H9 (cell line): Measurements from ENCODE around the gene PRSS56. TPM values are rescaled to one million over a fixed set of nuclear protein-coding genes. Genes with fewer than 3 reads are reported as not detected.

ENCODE experiments used
- DNase-seq: peaks from one replicate; pipeline ENCODE4 v3.0.0-alpha.2; 2017
- H2AFZ ChIP-seq: one replicate; pipeline ENCODE4 v1.6.1; 2013; ENCODE audit warnings: mild to moderate bottlenecking, low read length, control low read depth, moderate library complexity
- H2AK5ac ChIP-seq: 2 replicates; pipeline ENCODE4 v1.6.1; 2013; ENCODE audit warnings: low read length, control low read depth, mixed read lengths; ENCODE audit not compliant: insufficient read length
- H2BK120ac ChIP-seq: one replicate; pipeline ENCODE4 v1.6.1; 2013; ENCODE audit warnings: low read depth, mild to moderate bottlenecking, low read length, control low read depth, inconsistent platforms; ENCODE audit not compliant: poor library complexity, severe bottlenecking
- H2BK12ac ChIP-seq: 2 replicates; pipeline ENCODE4 v1.6.1; 2013; ENCODE audit warnings: low read length, control low read depth, mixed read lengths, low read depth; ENCODE audit not compliant: insufficient read length
- H2BK15ac ChIP-seq: 2 replicates; pipeline ENCODE4 v1.6.1; 2013; ENCODE audit warnings: low read depth, low read length, control low read depth
- H2BK20ac ChIP-seq: one replicate; pipeline ENCODE4 v1.6.1; 2013; ENCODE audit warnings: low read depth, mild to moderate bottlenecking, low read length, control low read depth, inconsistent platforms; ENCODE audit not compliant: poor library complexity, severe bottlenecking
- H2BK5ac ChIP-seq: 2 replicates; pipeline ENCODE4 v1.6.1; 2013; ENCODE audit warnings: low read length, control low read depth, mixed read lengths; ENCODE audit not compliant: insufficient read length
- H3K14ac ChIP-seq: 2 replicates; pipeline ENCODE4 v1.6.1; 2013; ENCODE audit warnings: low read length, control low read depth; ENCODE audit not compliant: insufficient read depth
- H3K18ac ChIP-seq: 2 replicates; pipeline ENCODE4 v1.6.1; 2013; ENCODE audit warnings: low read depth, mild to moderate bottlenecking, mixed read lengths, low read length, control low read depth; ENCODE audit not compliant: insufficient read length
- H3K23ac ChIP-seq: 2 replicates; pipeline ENCODE4 v1.6.1; 2013; ENCODE audit warnings: low read length, control low read depth, mixed read lengths, low read depth; ENCODE audit not compliant: insufficient read length
- H3K23me2 ChIP-seq: 2 replicates; pipeline ENCODE4 v1.6.1; 2013; ENCODE audit warnings: low read depth, mild to moderate bottlenecking, mixed read lengths, low read length, control low read depth; ENCODE audit not compliant: insufficient read length, poor library complexity, severe bottlenecking
- H3K27ac ChIP-seq: 2 replicates; pipeline ENCODE4 v1.5.1; 2013; ENCODE audit warnings: low read length, control low read depth, mixed read lengths, low read depth; ENCODE audit not compliant: insufficient read length
- H3K27me3 ChIP-seq: 2 replicates; pipeline ENCODE4 v1.6.1; 2013; ENCODE audit warnings: low read length, control low read depth, inconsistent platforms; ENCODE audit not compliant: insufficient read depth
- H3K4ac ChIP-seq: 2 replicates; pipeline ENCODE4 v1.6.1; 2013; ENCODE audit warnings: low read depth, mild to moderate bottlenecking, control low read depth, inconsistent platforms, low read length, moderate library complexity
- H3K4me1 ChIP-seq: 2 replicates; pipeline ENCODE4 v1.6.1; 2013; ENCODE audit warnings: low read length, control low read depth, inconsistent platforms; ENCODE audit not compliant: insufficient read depth
- H3K4me2 ChIP-seq: 2 replicates; pipeline ENCODE4 v1.6.1; 2013; ENCODE audit warnings: low read length, control low read depth, mixed read lengths; ENCODE audit not compliant: insufficient read length, insufficient read depth
- H3K56ac ChIP-seq: 2 replicates; pipeline ENCODE4 v1.6.1; 2013; ENCODE audit warnings: low read depth, mild to moderate bottlenecking, mixed read lengths, low read length, control low read depth; ENCODE audit not compliant: insufficient read length
- H3K79me1 ChIP-seq: 2 replicates; pipeline ENCODE4 v1.6.1; 2013; ENCODE audit warnings: low read depth, mild to moderate bottlenecking, moderate library complexity, low read length, control low read depth, inconsistent platforms; ENCODE audit not compliant: insufficient read depth, poor library complexity, severe bottlenecking
- H3K79me2 ChIP-seq: 2 replicates; pipeline ENCODE4 v1.6.1; 2013; ENCODE audit warnings: low read length, control low read depth, inconsistent platforms; ENCODE audit not compliant: insufficient read depth
- H3K9ac ChIP-seq: 2 replicates; pipeline ENCODE4 v1.6.1; 2013; ENCODE audit warnings: low read length, control low read depth, mixed read lengths; ENCODE audit not compliant: insufficient read length; ENCODE audit errors: extremely low read depth
- H3K9me3 ChIP-seq: one replicate; pipeline ENCODE4 v1.6.1; 2013; ENCODE audit warnings: low read depth, low read length, inconsistent platforms; ENCODE audit not compliant: control insufficient read depth
- H3T11ph ChIP-seq: one replicate; pipeline ENCODE4 v1.6.1; 2013; ENCODE audit warnings: mild to moderate bottlenecking, low read length, control low read depth, inconsistent platforms
- H4K20me1 ChIP-seq: one replicate; pipeline ENCODE4 v1.6.1; 2013; ENCODE audit not compliant: control insufficient read depth, insufficient read length, insufficient read depth
- H4K5ac ChIP-seq: 2 replicates; pipeline ENCODE4 v1.6.1; 2013; ENCODE audit warnings: low read depth, mild to moderate bottlenecking, mixed read lengths, low read length, control low read depth; ENCODE audit not compliant: insufficient read length
- H4K8ac ChIP-seq: replicated peaks from 2 replicates; pipeline ENCODE4 v1.6.1; 2013; ENCODE audit warnings: low read length, control low read depth, mixed read lengths, low read depth; ENCODE audit not compliant: insufficient read length
- H4K91ac ChIP-seq: 2 replicates; pipeline ENCODE4 v1.6.1; 2013; ENCODE audit warnings: low read depth, mild to moderate bottlenecking, moderate library complexity, mixed read lengths, low read length, control low read depth; ENCODE audit not compliant: insufficient read length
- H3K27ac Mint-ChIP-seq, 3 experiments: 2 replicates in 2 of 3; 3 replicates in 1 of 3; pipeline ENCODE4 v1.8.0; 2020 to 2021; ENCODE audit warnings: mixed read lengths in 3 of 3, mild to moderate bottlenecking in 1 of 3, moderate library complexity in 1 of 3
- H3K27me3 Mint-ChIP-seq: 2 replicates; pipeline ENCODE4 v1.8.0; 2021; ENCODE audit warnings: low read depth, mild to moderate bottlenecking, moderate library complexity, mixed read lengths
- H3K36me3 Mint-ChIP-seq, 3 experiments: 2 replicates in 2 of 3; 3 replicates in 1 of 3; pipeline ENCODE4 v1.8.0; 2020 to 2021; ENCODE audit warnings: low read depth in 3 of 3, mixed read lengths in 3 of 3; ENCODE audit not compliant: insufficient read depth in 1 of 3
- H3K4me1 Mint-ChIP-seq, 2 experiments: 2 replicates each; pipeline ENCODE4 v1.8.0; 2020; ENCODE audit warnings: mixed read lengths in 2 of 2
- H3K4me3 Mint-ChIP-seq, 2 experiments: 2 replicates in 1 of 2; 3 replicates in 1 of 2; pipeline ENCODE4 v1.8.0; 2020 to 2021; ENCODE audit warnings: mild to moderate bottlenecking in 2 of 2, mixed read lengths in 2 of 2, moderate library complexity in 1 of 2
- H3K9me3 Mint-ChIP-seq, 2 experiments: 2 replicates in 1 of 2; 3 replicates in 1 of 2; pipeline ENCODE4 v1.8.0; 2020; ENCODE audit warnings: mild to moderate bottlenecking in 2 of 2, mixed read lengths in 2 of 2, moderate library complexity in 1 of 2
- CTCF ChIP-seq: fragments of 200-600 bp; sonication (generic); conservative IDR thresholded peaks from 3 replicates; pipeline ENCODE4 v1.8.0; 2021; ENCODE audit warnings: antibody characterized with exemption, mild to moderate bottlenecking
- WGBS: extraction: QIAGEN DNeasy Blood & Tissue Kit; methylation state at CpG from one replicate; pipeline ENCODE4 v1.1.7; 2013; ENCODE audit warnings: missing lambda C conversion rate, low lambda C conversion rate, mixed read lengths; ENCODE audit not compliant: insufficient read length; ENCODE audit errors: extremely low coverage; 5-methylcytosine and 5-hydroxymethylcytosine counted together
- total RNA-seq: library from RNA; stranded (reverse); gene quantifications from 2 replicates; pipeline ENCODE4 v1.2.1, GENCODE V29; 2021

Gene PRSS56
- total RNA-seq, 1 experiment from 2014 or later = not detected

GRCh38 chr2:232518844-232519243, 1.3 kb upstream of the PRSS56 start:
- Mint-ChIP-seq H3K27ac (no peak overlapping the region), H3K4me1 (peaks cover 13 to 30% of the 10 kb centered on the region in 2 experiments), H3K36me3 (peaks cover 0 to 1% (median 0%) of the 10 kb centered on the region in 3 experiments; a peak in 1 of 7 replicates), H3K9me3 (no peaks in the 10 kb centered on the region; a peak in 1 of 5 replicates), H3K27me3 (peaks cover 55% of the 10 kb centered on the region), H3K4me3 (no peak overlapping the region)
- H3K4me2 ChIP-seq = no peak overlapping the region
- H2BK120ac ChIP-seq = no peak overlapping the region
- H4K91ac ChIP-seq = no peak overlapping the region
- no peak overlapping the region for H4K5ac ChIP-seq
- no peak overlapping the region for H2AK5ac ChIP-seq
- WGBS = no CpG with 5 or more reads among the region's 6 CpGs
- no peak overlapping the region for H3K23ac ChIP-seq
- H3K4ac ChIP-seq = no peak overlapping the region
- no peak overlapping the region for H3K18ac ChIP-seq
- no peak for TF ChIP-seq CTCF
- no peaks in the 10 kb centered on the region for H4K20me1 ChIP-seq
- H3T11ph ChIP-seq = no peak overlapping the region
- H3K9me3 ChIP-seq = no peaks in the 10 kb centered on the region
- no peaks in the 10 kb centered on the region for H3K4me1 ChIP-seq
- no peak overlapping the region for H2AFZ ChIP-seq
- no peak for DNase-seq
- peaks cover 15% of the 10 kb centered on the region for H3K27me3 ChIP-seq
- H2BK20ac ChIP-seq = no peak overlapping the region
- H3K79me1 ChIP-seq = no peaks in the 10 kb centered on the region
- no peak overlapping the region for H4K8ac ChIP-seq
- H2BK15ac ChIP-seq = no peak overlapping the region
- no peak overlapping the region for H3K56ac ChIP-seq
- H3K79me2 ChIP-seq = no peaks in the 10 kb centered on the region
- no peak overlapping the region for H2BK12ac ChIP-seq
- H3K9ac ChIP-seq = no peak overlapping the region
- no peak overlapping the region for H3K14ac ChIP-seq
- no peak overlapping the region for H2BK5ac ChIP-seq
- H3K27ac ChIP-seq = no peak overlapping the region
- peaks cover 11% of the 10 kb centered on the region for H3K23me2 ChIP-seq
